H1 (cell line): ENCODE results near the gene ANKS1A. TPM values are rescaled to one million over a fixed set of nuclear protein-coding genes. Genes with fewer than 3 reads are reported as not detected.

Source experiments
- CTCF ChIA-PET: fragments of 300-600 bp; sonication (Branson Sonifier 250); formaldehyde crosslinking; loops from one replicate; lab custom pipeline; 2021; ENCODE audit not compliant: partially characterized antibody; lab: Charles Lee
- POLR2A ChIA-PET: fragments of 300-600 bp; sonication (Branson Sonifier 250); formaldehyde crosslinking; loops from one replicate; lab custom pipeline; 2021; ENCODE audit warnings: inconsistent platforms; ENCODE audit not compliant: partially characterized antibody; lab: Charles Lee
- DNase-seq, 2 experiments: peaks; one replicate each; pipeline versions ENCODE4 v3.0.0 to v3.0.0-alpha.2; 2010 to 2022; ENCODE audit warnings: low spot score in 2 of 2, low read depth in 1 of 2, mixed read lengths in 1 of 2
- FAIRE-seq: peaks from 2 replicates; lab custom pipeline; 2011; peaks lifted over from hg19 to GRCh38; lab: Jason Lieb, UNC
- H2AFZ ChIP-seq: 2 replicates; pipeline ENCODE4 v1.8.1; 2012; ENCODE audit warnings: low read length, inconsistent platforms
- H2AK5ac ChIP-seq: 2 replicates; pipeline ENCODE4 v1.6.1; 2013; ENCODE audit warnings: low read depth, low read length
- H2BK120ac ChIP-seq: replicated peaks from 2 replicates; pipeline ENCODE3; 2013; ENCODE audit warnings: low read depth, low read length, inconsistent platforms
- H2BK12ac ChIP-seq: 2 replicates; pipeline ENCODE4 v1.6.1; 2013; ENCODE audit warnings: low read depth, low read length
- H2BK15ac ChIP-seq: 2 replicates; pipeline ENCODE4 v1.6.1; 2013; ENCODE audit warnings: low read length
- H2BK20ac ChIP-seq: 2 replicates; pipeline ENCODE4 v1.6.1; 2013; ENCODE audit warnings: low read length
- H2BK5ac ChIP-seq: 2 replicates; pipeline ENCODE4 v1.6.1; 2013; ENCODE audit warnings: low read depth, low read length
- H3K14ac ChIP-seq: 2 replicates; pipeline ENCODE4 v1.6.1; 2013; ENCODE audit warnings: inconsistent platforms; ENCODE audit not compliant: insufficient read length
- H3K18ac ChIP-seq: 2 replicates; pipeline ENCODE4 v1.6.1; 2013; ENCODE audit warnings: low read length; ENCODE audit errors: extremely low read depth
- H3K23ac ChIP-seq: 2 replicates; pipeline ENCODE4 v1.6.1; 2013; ENCODE audit warnings: inconsistent platforms; ENCODE audit not compliant: insufficient read length
- H3K23me2 ChIP-seq: 2 replicates; pipeline ENCODE4 v1.6.1; 2013; ENCODE audit warnings: low read depth, low read length
- H3K27ac ChIP-seq: 2 replicates; pipeline ENCODE4 v1.6.1; 2011; ENCODE audit warnings: low read depth, low read length, inconsistent platforms
- H3K27me3 ChIP-seq, 4 experiments: replicated peaks in 1 of 4; 1 replicate in 1 of 4; 2 replicates in 3 of 4; pipeline versions ENCODE4 v1.6.1 to v1.8.1; 2011 to 2013; ENCODE audit warnings: low read length in 3 of 4, mild to moderate bottlenecking in 3 of 4, inconsistent platforms in 2 of 4, mixed read lengths in 2 of 4, moderate library complexity in 1 of 4; ENCODE audit not compliant: control insufficient read depth in 3 of 4, insufficient read depth in 3 of 4; ENCODE audit errors: extremely low read depth in 1 of 4
- H3K36me3 ChIP-seq, 4 experiments: 2 replicates each; pipeline versions ENCODE4 v1.6.1 to v1.8.1; 2011 to 2013; ENCODE audit warnings: mild to moderate bottlenecking in 4 of 4, low read length in 3 of 4, moderate library complexity in 2 of 4, control low read depth in 1 of 4, inconsistent platforms in 1 of 4; ENCODE audit not compliant: insufficient read depth in 4 of 4, control insufficient read depth in 2 of 4
- H3K4ac ChIP-seq: replicated peaks from 2 replicates; pipeline ENCODE3; 2013; ENCODE audit warnings: low read length, low read depth, mixed read lengths, inconsistent platforms; ENCODE audit not compliant: insufficient read length
- H3K4me1 ChIP-seq, 4 experiments: replicated peaks in 1 of 4; 1 replicate in 1 of 4; 2 replicates in 3 of 4; pipeline versions ENCODE4 v1.6.1 to v1.8.1; 2011 to 2013; ENCODE audit warnings: low read length in 3 of 4, inconsistent platforms in 2 of 4, mixed read lengths in 1 of 4; ENCODE audit not compliant: insufficient read depth in 4 of 4, control insufficient read depth in 3 of 4
- H3K4me2 ChIP-seq, 2 experiments: 2 replicates each; pipeline versions ENCODE4 v1.6.1 to v1.8.1; 2011 to 2013; ENCODE audit warnings: low read depth in 2 of 2, low read length in 2 of 2, control low read depth in 1 of 2, inconsistent platforms in 1 of 2, mild to moderate bottlenecking in 1 of 2; ENCODE audit not compliant: insufficient read depth in 1 of 2
- H3K4me3 ChIP-seq, 4 experiments: fragments of 200-600, 300-600 bp in 1 of 4; sonication (generic), shearing (Covaris generic), sonication (Bioruptor Twin) in 1 of 4; 2 replicates each; pipeline versions ENCODE4 v1.5.1 to v1.8.1; 2011 to 2016; ENCODE audit warnings: low read length in 4 of 4, low read depth in 3 of 4, control low read depth in 2 of 4, inconsistent platforms in 2 of 4, mild to moderate bottlenecking in 2 of 4, mixed read lengths in 1 of 4, moderate library complexity in 1 of 4; ENCODE audit not compliant: insufficient read depth in 2 of 4; ENCODE audit errors: extremely low read depth in 1 of 4
- H3K56ac ChIP-seq: replicated peaks from 2 replicates; pipeline ENCODE3; 2013; ENCODE audit warnings: low read depth, mild to moderate bottlenecking, mixed read lengths, low read length, inconsistent platforms; ENCODE audit not compliant: insufficient read length
- H3K79me1 ChIP-seq: 2 replicates; pipeline ENCODE4 v1.6.1; 2013; ENCODE audit warnings: low read depth, low read length, control low read depth
- H3K79me2 ChIP-seq, 2 experiments: 2 replicates each; pipeline versions ENCODE4 v1.6.1 to v1.8.1; 2012 to 2013; ENCODE audit warnings: low read length in 2 of 2, mild to moderate bottlenecking in 2 of 2, inconsistent platforms in 1 of 2; ENCODE audit not compliant: insufficient read depth in 2 of 2, control insufficient read depth in 1 of 2
- H3K9ac ChIP-seq, 4 experiments: replicated peaks in 1 of 4; 1 replicate in 1 of 4; 2 replicates in 3 of 4; pipeline versions ENCODE4 v1.6.1 to v1.8.1; 2011 to 2013; ENCODE audit warnings: low read depth in 3 of 4, low read length in 3 of 4, control low read depth in 2 of 4, mild to moderate bottlenecking in 2 of 4, moderate library complexity in 2 of 4, inconsistent platforms in 1 of 4; ENCODE audit errors: extremely low read depth in 1 of 4
- H3K9me3 ChIP-seq, 2 experiments: 2 replicates each; pipeline versions ENCODE4 v1.6.1 to v1.8.1; 2012 to 2013; ENCODE audit warnings: mild to moderate bottlenecking in 2 of 2, moderate library complexity in 2 of 2, control low read depth in 1 of 2, inconsistent platforms in 1 of 2, low read depth in 1 of 2, low read length in 1 of 2, mixed read lengths in 1 of 2; ENCODE audit not compliant: insufficient read depth in 2 of 2
- H4K20me1 ChIP-seq, 2 experiments: replicated peaks in 1 of 2; 2 replicates each; pipeline versions ENCODE3 to v1.8.1; 2011 to 2013; ENCODE audit warnings: inconsistent platforms in 2 of 2, low read length in 2 of 2, mild to moderate bottlenecking in 1 of 2; ENCODE audit not compliant: insufficient read depth in 2 of 2, control insufficient read depth in 1 of 2
- H4K5ac ChIP-seq: 2 replicates; pipeline ENCODE4 v1.6.1; 2013; ENCODE audit warnings: low read length, low read depth, mixed read lengths, inconsistent platforms; ENCODE audit not compliant: insufficient read length
- H4K8ac ChIP-seq: 2 replicates; pipeline ENCODE4 v1.8.0; 2013; ENCODE audit warnings: mild to moderate bottlenecking, moderate library complexity, low read length, inconsistent platforms; ENCODE audit not compliant: insufficient read depth; ENCODE audit errors: extremely low read depth
- H4K91ac ChIP-seq: replicated peaks from 2 replicates; pipeline ENCODE3; 2013; ENCODE audit warnings: low read length, mixed read lengths, inconsistent platforms; ENCODE audit not compliant: insufficient read length
- WGBS, 2 experiments: shearing (Covaris generic) in 1 of 2; methylation state at CpG; one replicate each; pipeline versions ENCODE4 v1.1.6 to v1.1.7; 2013 to 2015; ENCODE audit warnings: low lambda C conversion rate in 2 of 2, mixed read lengths in 2 of 2, inconsistent platforms in 1 of 2, low coverage in 1 of 2, missing lambda C conversion rate in 1 of 2; ENCODE audit not compliant: insufficient replicate concordance in 2 of 2, insufficient coverage in 1 of 2, insufficient read length in 1 of 2; ENCODE audit errors: extremely low coverage in 1 of 2, missing lambda C conversion rate in 1 of 2; 5-methylcytosine and 5-hydroxymethylcytosine counted together
- polyA plus RNA-seq, 7 experiments: library from polyadenylated mRNA; depleted of rRNA in 3 of 7; stranded (reverse) in 5 of 7; unstranded in 2 of 7; fragments of >200 nt in 5 of 7; fragments of 200-250 nt in 2 of 7; gene quantifications; 1 replicate in 5 of 7; 2 replicates in 1 of 7; 4 replicates in 1 of 7; pipeline versions ENCODE4 v1.2.1 to v1.2.3, GENCODE V29; 2011 to 2013; ENCODE audit warnings: missing spikeins in 2 of 7, mixed read lengths in 2 of 7
- total RNA-seq: library from RNA; stranded (reverse); fragmentation: NEBNext Ultra II Directional; extraction: Animal tissue kit (Norgen Biotek cat#: 25700); gene quantifications from 2 replicates; pipeline ENCODE4 v1.2.1, GENCODE V29; 2021

The ANKS1A gene
- total and polyA plus RNA-seq, 2 of the 8 experiments (the other 6 are each of a cell fraction or from before 2014, with no cell fraction given), result 9.8 to 30.9 TPM

DNA sequence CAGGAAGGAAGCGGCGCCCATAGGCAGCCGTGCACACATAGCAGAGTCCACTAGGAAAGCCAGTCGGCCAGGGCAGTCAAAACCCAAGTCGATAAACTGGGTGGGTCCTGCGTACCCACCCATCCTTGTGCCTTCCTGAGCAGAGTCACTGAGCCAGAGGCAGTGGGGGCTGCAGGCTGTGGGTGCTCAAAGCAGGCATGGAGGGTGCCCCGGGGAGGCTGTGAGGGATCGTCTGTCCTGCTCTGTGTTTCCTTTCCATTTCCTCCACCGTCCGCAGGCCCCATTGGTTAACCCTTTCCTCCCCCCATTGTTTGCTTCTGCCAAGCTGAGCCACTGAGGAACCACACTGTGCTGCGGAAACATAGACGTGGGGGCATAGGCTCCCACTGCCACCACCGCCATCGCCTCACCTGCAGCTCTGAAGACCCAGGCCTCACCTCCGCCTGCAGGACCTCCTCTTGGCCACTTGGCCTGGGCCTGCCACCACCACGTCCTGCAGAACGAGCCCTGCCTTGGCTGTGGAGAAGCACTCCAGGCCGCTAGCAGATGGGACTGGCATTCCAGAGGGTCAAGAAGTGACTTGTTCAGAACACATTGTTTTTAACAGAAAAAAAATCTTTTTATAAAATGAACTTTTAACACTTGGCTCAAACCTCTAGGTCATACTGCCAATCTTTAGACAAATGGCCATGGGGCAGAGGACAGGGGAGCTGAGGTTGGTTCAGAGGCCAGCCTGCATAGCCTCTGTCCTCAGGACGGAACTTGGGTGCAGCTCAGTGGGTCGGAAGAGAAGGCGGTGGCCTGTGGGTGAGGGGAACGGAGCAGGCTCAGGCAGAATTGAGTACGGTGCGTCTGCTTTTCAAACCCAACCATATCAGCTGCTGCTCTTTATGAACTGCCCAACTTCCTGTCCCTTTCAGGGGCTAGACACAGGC is 199.5 kb downstream of the ANKS1A start:
- no peak overlapping the region for H3K4me3 ChIP-seq
- no peak overlapping the region for H2BK12ac ChIP-seq
- no peaks in the 10 kb centered on the region for H3K79me2 ChIP-seq
- no peak overlapping the region for H3K56ac ChIP-seq
- H2BK5ac ChIP-seq, result no peak overlapping the region; the same call in 1 of the 2 replicates
- no peaks in the 10 kb centered on the region for H3K79me1 ChIP-seq
- no peak overlapping the region for H3K18ac ChIP-seq
- H3K4ac ChIP-seq, result no peak overlapping the region
- no peak overlapping the region for H2AK5ac ChIP-seq
- no peaks in the 10 kb centered on the region; a peak in 3 of 7 replicates for H3K4me1 ChIP-seq
- CTCF ChIA-PET, result interaction anchor here (1.0 to 4.8 kb wide), 7 partner anchors 10 to 101 kb away, joined by 3 to 20 read pairs (median 6); no protein-coding TSS in a partner anchor
- POLR2A ChIA-PET, result interaction anchor here (0.6 kb wide), 1 partner anchor 328 kb away, joined by 4 read pairs; no protein-coding TSS in a partner anchor
- no peak overlapping the region for H4K5ac ChIP-seq
- H3K9ac ChIP-seq, result no peak overlapping the region
- H2AFZ ChIP-seq, result no peak overlapping the region
- no peaks in the 10 kb centered on the region for H3K23me2 ChIP-seq
- peaks cover 0 to 3% of the 10 kb centered on the region in 2 experiments for H4K20me1 ChIP-seq
- H2BK15ac ChIP-seq, result no peak overlapping the region
- no peak overlapping the region for H3K4me2 ChIP-seq
- H3K27me3 ChIP-seq, result no peaks in the 10 kb centered on the region
- DNase-seq, result peak in 1 of 2 experiments; percentile 43
- no peak overlapping the region for H4K8ac ChIP-seq
- H2BK20ac ChIP-seq, result no peak overlapping the region
- H2BK120ac ChIP-seq, result no peak overlapping the region
- H3K23ac ChIP-seq, result no peak overlapping the region
- WGBS, 2 experiments, result 93% methylated on average over 23 of the region's 24 CpGs; no CpG with 5 or more reads in 1 of the 2 experiments
- H4K91ac ChIP-seq, result no peak overlapping the region
- H3K27ac ChIP-seq, result no peak overlapping the region
- peaks cover 0 to 10% (median 6%) of the 10 kb centered on the region in 4 experiments; a peak in 6 of 8 replicates for H3K36me3 ChIP-seq
- FAIRE-seq, result no peak
- no peak overlapping the region for H3K14ac ChIP-seq
- H3K9me3 ChIP-seq, result no peaks in the 10 kb centered on the region
